Measurements from ENCODE around the gene SH3RF3.

The SH3RF3 gene

DNA sequence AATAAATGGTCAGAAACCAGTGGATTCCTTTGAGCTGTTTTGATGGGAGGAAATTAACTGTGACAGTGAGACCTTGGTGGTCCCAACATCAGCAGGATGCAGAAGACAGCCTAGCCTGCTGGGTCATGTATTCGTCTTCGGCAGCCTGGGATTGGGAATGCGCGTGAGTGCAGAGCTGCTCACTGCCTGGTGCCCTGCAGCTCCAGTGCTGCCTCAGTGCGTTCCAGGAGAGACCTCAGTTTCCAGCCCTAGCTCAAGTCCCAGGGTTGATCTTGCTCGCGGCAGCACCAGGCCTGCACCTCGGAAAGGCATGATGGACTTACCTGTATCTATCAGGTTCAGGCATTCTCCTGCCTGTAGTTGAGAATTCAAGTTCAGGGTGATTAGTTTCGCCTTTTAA lies 203.9 kb downstream of the SH3RF3 start:
- no peaks in the 10 kb centered on the region for H3K27me3 ChIP-seq (ENCODE audit: insufficient read depth, low read depth)
- TF ChIP-seq, protein P1, sequence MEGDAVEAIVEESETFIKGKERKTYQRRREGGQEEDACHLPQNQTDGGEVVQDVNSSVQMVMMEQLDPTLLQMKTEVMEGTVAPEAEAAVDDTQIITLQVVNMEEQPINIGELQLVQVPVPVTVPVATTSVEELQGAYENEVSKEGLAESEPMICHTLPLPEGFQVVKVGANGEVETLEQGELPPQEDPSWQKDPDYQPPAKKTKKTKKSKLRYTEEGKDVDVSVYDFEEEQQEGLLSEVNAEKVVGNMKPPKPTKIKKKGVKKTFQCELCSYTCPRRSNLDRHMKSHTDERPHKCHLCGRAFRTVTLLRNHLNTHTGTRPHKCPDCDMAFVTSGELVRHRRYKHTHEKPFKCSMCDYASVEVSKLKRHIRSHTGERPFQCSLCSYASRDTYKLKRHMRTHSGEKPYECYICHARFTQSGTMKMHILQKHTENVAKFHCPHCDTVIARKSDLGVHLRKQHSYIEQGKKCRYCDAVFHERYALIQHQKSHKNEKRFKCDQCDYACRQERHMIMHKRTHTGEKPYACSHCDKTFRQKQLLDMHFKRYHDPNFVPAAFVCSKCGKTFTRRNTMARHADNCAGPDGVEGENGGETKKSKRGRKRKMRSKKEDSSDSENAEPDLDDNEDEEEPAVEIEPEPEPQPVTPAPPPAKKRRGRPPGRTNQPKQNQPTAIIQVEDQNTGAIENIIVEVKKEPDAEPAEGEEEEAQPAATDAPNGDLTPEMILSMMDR (conservative IDR thresholded peaks at IDR 0.05; ENCODE audit: low read depth, low read length): no peak
- H3K36me3 ChIP-seq (ENCODE audit: insufficient read depth): no peaks in the 10 kb centered on the region
- H3K79me2 ChIP-seq (ENCODE audit: insufficient read depth, low read depth): no peaks in the 10 kb centered on the region
- H3K27ac ChIP-seq: no peak overlapping the region
- H2AFZ ChIP-seq (ENCODE audit: low read depth): no peak overlapping the region
- H3K9ac ChIP-seq: no peak overlapping the region
- no peaks in the 10 kb centered on the region for H4K20me1 ChIP-seq (ENCODE audit: insufficient read depth)
- no peak overlapping the region for H3K4me3 ChIP-seq (IDR thresholded peaks at IDR 0.05; ENCODE audit: insufficient read depth, low read depth, low read length)
- H3K4me1 ChIP-seq (ENCODE audit: low read depth, poor library complexity, severe bottlenecking): no peaks in the 10 kb centered on the region
- H3K4me2 ChIP-seq: no peak overlapping the region

DNA sequence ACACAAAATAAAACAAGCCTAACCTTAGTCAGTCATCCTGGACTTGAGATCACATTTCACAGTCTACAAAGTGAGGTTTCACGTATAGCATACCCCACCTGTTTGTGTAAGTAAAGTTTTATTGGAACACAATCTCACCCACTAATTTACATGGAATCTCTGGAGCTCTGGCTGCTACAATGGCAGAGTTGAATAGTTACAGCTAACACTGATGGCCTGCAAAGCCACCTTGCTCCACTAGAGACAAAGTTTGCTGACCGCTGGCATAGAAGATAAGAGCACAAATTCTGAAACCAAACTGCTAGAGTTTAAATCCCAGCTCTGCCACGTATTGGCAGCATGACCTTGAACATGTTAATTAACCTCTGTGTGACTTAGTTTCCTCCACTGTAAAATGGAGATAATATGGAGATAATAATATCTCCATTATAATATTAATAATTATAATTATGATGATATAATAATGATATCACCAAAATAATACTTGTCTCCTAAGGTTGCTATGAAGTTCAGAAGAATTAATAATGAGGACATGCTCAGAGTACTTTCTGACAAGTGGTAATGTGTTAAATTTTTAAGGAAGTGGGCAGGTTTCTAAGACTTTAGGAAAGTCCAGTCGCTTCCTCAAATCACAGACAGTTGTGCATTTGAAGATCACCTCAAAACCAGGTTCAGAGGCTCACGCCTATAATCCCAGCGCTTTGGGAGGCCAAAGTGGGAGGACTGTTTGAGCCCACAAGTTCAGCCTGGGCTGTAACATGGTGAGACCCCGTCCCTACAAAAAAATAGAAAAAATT lies 204.6 kb downstream of the SH3RF3 start:
- H4K20me1 ChIP-seq (ENCODE audit: insufficient read depth): no peaks in the 10 kb centered on the region
- TF ChIP-seq, protein P1 (conservative IDR thresholded peaks at IDR 0.05; ENCODE audit: low read depth, low read length): no peak
- H3K27me3 ChIP-seq (ENCODE audit: insufficient read depth, low read depth): no peaks in the 10 kb centered on the region
- no peaks in the 10 kb centered on the region for H3K36me3 ChIP-seq (ENCODE audit: insufficient read depth)
- H3K27ac ChIP-seq: no peak overlapping the region
- H3K4me1 ChIP-seq (ENCODE audit: low read depth, poor library complexity, severe bottlenecking): no peaks in the 10 kb centered on the region
- no peak overlapping the region for H3K4me3 ChIP-seq (IDR thresholded peaks at IDR 0.05; ENCODE audit: insufficient read depth, low read depth, low read length)
- H3K9ac ChIP-seq: no peak overlapping the region
- H2AFZ ChIP-seq (ENCODE audit: low read depth): no peak overlapping the region
- H3K79me2 ChIP-seq (ENCODE audit: insufficient read depth, low read depth): no peaks in the 10 kb centered on the region
- H3K4me2 ChIP-seq: no peak overlapping the region

DNA sequence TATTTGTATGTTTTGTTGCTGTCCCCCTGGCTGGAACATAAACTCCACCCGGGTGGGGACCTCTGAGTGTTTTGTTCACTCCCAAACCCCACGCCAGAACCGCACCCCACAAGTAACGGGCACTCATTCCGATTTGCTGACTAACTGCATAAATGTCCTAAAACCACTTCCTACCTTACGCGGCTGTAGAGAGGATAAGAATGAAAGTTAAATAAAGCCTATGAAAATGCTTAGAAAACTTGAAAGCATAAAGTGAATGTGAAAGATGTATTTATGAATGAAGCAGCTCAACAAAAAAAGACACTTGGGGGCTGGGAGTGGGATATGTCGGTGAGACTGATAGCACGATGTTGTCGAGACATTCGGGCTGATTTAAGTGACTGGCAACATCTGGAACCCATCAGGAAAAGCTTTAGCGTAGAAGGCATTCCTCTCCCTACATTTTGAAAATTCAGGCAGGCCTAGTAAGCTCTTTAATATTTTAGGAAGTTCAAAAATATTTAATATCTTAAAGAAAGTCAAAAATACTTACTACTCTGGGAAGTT lies 206.7 kb downstream of the SH3RF3 start:
- no peak overlapping the region for H2AFZ ChIP-seq (ENCODE audit: low read depth)
- H3K4me2 ChIP-seq: no peak overlapping the region
- no peaks in the 10 kb centered on the region for H3K79me2 ChIP-seq (ENCODE audit: insufficient read depth, low read depth)
- H3K4me1 ChIP-seq (ENCODE audit: low read depth, poor library complexity, severe bottlenecking): no peaks in the 10 kb centered on the region
- no peak overlapping the region for H3K9ac ChIP-seq
- H3K27ac ChIP-seq: no peak overlapping the region
- no peaks in the 10 kb centered on the region for H3K27me3 ChIP-seq (ENCODE audit: insufficient read depth, low read depth)
- no peaks in the 10 kb centered on the region for H4K20me1 ChIP-seq (ENCODE audit: insufficient read depth)
- H3K36me3 ChIP-seq (ENCODE audit: insufficient read depth): no peaks in the 10 kb centered on the region
- H3K4me3 ChIP-seq (IDR thresholded peaks at IDR 0.05; ENCODE audit: insufficient read depth, low read depth, low read length): no peak overlapping the region
- TF ChIP-seq, protein P1 (conservative IDR thresholded peaks at IDR 0.05; ENCODE audit: low read depth, low read length): no peak

DNA sequence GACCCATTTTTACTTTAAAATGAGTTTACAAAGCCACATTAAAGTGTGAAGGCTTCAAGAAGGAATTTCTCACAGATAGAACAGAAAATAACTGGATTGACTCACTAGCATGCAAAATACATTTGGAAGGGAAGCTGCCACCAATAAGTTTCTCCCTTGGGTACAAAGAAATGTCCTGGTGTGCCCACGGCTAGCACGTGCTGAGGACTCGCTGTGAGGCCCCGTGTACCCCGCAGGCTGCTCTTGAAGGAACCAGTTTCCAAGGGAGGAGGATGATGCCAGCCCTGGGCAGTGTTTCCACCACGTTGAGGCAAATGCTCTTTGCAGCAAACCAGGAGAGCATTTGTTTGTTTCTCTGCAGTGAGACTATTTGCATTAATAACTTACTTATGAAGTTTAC lies 207.3 kb downstream of the SH3RF3 start:
- no peak overlapping the region for H3K4me3 ChIP-seq (IDR thresholded peaks at IDR 0.05; ENCODE audit: insufficient read depth, low read depth, low read length)
- H3K27ac ChIP-seq: no peak overlapping the region
- no peaks in the 10 kb centered on the region for H3K4me1 ChIP-seq (ENCODE audit: low read depth, poor library complexity, severe bottlenecking)
- TF ChIP-seq, protein P1 (conservative IDR thresholded peaks at IDR 0.05; ENCODE audit: low read depth, low read length): no peak
- H2AFZ ChIP-seq (ENCODE audit: low read depth): no peak overlapping the region
- no peak overlapping the region for H3K4me2 ChIP-seq
- no peaks in the 10 kb centered on the region for H3K27me3 ChIP-seq (ENCODE audit: insufficient read depth, low read depth)
- no peaks in the 10 kb centered on the region for H3K36me3 ChIP-seq (ENCODE audit: insufficient read depth)
- H3K79me2 ChIP-seq (ENCODE audit: insufficient read depth, low read depth): no peaks in the 10 kb centered on the region
- no peaks in the 10 kb centered on the region for H4K20me1 ChIP-seq (ENCODE audit: insufficient read depth)
- H3K9ac ChIP-seq: no peak overlapping the region

All from KMS-11 (cell line).